GM21390 (cell line): Measurements from ENCODE around the gene ANKH.

ENCODE experiments used
- ATAC-seq: cut with Tn5 transposase; IDR thresholded peaks from one replicate; pipeline ENCODE4 v1.9.1; 2021; ENCODE audit not compliant: unreplicated experiment

Gene ANKH

DNA sequence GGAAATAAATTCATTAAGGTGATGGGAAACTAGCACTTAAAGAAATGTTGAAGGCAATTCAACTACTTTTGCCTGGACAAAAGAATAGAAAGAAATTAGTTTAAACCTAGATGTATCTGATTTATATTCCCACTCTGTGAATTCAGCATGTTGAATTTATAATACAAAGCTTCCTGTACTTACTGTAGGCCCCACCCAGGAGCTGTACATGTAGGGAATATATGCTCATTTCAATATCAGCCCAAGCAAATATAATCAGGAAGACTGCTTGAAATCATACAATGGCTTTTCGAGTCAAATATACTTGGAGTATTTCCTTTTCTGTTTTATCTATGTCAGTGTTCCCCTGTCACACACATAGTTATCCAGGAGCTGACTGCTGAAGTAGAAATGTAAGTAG is 105.0 kb downstream of the ANKH start:
- ATAC-seq, result no peak

DNA sequence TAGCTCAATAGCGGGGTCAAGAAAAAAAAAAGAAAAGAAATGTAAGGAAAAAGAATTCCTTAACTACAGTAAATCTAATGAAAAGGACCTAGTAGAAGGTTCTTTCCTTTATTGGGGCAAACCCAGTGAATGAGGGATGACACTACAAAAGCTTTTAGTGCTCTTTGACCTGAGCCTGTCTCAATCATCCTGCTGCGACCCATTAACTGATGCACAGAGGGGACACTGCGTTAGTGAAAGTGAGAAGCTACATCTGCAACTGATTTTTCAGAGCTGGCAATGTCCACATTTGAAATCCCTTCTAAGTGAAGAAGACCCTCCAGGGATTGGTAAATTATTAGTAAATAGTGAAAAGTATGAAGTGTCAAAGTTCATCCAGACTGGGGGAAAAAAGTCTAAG is 106.0 kb downstream of the ANKH start:
- ATAC-seq, result no peak

DNA sequence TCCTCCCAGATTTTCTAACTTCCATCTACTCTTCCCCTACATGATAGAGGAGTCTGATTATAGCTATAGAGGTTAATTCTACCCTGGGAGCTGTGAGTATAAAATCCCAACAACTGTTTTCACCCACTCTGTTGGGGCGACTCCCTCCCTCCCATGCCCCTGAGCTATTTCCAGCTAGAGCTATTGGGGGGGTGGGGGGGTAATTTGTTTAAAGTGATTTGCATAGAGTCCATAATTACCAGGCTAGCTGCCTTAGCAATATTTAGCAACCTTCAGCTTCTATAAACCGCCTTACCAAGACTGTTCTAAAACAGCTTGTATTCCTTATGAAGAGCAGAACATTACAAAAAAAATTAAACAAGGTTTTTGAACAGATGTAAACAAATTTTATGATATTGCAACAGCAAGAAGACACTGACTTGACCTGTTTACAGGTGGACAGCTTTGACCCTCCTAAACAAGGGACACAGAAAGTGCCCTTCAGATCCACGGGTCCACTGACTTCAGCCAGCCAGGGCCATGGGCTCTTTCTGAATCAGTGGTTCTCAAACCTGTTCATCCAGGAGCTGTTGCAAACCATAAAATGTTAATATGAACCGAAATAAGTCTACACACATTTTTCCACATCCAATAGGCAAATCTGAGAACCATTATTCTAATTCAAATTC is 108.9 kb downstream of the ANKH start:
- no peak for ATAC-seq

DNA sequence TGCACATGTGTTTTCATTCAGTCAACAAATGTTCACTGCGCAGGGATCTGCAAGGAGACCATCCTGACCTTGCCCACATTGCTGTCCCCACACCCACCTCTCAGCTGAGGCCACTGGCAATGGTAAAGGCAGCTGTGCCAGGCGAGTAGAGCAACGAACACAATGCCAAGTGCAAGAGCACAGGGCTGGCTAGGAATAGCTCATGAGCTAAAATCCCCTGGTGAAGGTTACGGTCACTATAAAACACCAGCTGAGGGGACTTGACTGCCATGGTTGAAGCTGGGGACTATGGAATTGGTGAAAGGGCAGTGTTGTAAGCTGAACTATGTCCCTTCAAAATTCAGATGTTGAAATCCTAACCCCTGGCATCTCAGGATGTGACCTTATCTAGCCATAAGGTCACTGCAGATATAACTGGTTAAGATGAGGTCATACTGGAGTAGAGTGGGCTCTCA is 111.0 kb downstream of the ANKH start:
- no peak for ATAC-seq

DNA sequence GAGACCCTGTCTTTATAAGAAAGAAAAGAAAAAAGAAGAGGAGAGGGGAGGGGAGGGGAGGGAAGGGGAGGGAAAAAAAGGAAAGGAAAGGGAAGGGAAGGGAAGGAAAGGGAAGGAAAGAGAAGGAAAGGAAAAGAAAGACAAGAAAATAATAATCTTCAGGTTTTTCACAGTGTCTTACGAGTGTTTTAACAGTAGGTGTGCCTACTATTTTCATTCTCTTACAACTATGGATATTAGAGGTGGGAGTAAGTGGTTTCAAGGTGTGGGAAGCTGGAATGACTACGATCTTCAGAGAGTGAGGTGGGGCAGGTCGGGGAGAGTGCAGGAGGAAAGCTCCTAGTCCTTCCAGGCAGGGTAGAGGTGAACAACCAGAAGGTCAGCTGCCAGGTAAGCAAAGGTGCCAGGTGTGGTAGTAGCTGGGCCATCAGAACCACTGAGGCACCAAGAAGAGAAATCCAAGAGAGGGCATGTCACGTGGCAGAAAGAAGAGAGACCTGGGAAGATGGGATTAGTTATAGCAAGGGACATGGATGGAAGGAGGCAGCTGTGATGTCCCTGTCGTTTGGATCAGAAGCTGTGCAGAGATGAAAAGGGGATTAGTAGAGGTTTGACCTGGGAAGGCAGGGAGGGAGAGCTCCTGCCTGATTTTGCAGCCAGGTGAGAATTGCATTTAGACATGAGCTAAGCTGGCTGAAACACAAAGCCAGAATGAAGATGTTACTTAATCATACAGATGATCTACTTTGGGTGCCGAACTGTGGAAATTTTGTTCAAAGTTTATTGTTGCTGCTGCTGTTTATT is 111.6 kb downstream of the ANKH start:
- no peak for ATAC-seq

DNA sequence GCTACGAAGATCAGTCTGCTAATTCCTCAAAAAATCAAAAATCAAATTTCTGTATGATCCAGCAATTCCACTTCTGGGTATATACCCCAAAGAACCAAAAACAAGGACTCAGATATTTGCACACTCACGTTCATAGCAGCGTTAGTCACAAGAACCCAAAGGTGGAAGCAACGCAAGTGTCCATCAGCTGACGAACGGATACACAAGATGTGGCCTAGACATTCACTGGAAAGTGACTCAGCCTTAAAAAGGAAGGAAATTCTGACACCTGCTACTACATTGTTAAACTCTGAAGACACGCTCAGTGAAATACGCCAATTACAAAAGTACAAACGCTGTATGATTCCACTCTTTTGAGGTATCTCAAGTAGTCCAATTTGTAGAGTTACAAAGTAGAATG is 113.7 kb downstream of the ANKH start:
- no peak for ATAC-seq

DNA sequence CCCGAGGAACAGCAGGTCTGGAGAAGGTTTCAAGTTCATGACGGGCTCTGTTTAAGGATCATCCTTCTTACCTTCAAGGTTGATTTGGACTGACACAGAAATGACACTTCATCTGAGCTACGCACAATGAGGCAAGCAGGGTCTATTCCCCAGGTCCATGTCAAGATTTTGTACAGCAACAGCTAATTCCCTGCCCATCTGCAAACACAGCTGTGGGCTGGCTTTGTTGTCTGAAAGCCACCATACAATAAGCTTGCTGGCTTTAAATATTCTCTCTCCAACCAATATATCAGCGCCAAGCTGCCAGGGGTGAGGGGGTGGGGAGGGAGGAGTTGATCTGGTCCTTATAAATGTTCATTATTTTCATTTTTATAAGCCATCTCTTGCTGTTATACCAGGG is 115.1 kb downstream of the ANKH start:
- no peak for ATAC-seq

DNA sequence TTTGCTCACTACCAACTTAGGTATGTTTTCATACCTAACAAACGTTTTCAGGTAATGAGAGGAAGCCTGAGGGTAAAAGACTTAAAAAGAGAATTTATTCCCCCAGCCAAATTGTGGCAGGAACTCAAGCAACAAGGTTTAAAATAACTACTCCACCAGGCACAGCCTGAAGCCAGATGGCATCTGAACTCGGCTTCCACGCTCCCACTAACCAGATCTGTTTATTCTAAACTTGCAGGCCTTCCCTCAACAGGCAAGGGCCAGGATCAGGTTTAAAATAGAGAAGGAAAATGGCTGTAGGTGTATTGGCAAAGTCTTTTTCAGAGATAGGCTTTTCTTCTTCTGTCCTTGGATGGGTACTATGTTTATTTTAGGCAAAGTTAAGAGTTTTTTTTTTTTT is 117.6 kb downstream of the ANKH start:
- ATAC-seq, result no peak

DNA sequence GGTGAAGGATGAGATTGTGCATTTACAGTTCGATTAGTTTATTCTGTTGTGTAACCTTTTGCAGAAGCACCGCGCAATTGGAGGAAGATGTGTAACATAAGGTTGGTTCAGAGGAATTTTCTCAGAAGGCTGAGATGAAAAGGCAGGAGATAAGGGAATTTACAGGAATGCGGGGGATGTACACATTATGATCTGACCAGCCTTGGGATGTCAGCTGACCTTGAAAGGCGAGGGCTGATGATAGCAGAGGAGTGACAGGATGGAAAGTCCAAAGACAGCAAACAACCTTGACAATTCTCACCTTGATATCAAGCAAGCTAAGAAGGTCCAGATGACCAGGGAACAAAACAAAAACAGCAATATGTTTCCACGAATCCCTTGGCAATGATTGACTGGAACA is 118.3 kb downstream of the ANKH start:
- ATAC-seq, result no peak

DNA sequence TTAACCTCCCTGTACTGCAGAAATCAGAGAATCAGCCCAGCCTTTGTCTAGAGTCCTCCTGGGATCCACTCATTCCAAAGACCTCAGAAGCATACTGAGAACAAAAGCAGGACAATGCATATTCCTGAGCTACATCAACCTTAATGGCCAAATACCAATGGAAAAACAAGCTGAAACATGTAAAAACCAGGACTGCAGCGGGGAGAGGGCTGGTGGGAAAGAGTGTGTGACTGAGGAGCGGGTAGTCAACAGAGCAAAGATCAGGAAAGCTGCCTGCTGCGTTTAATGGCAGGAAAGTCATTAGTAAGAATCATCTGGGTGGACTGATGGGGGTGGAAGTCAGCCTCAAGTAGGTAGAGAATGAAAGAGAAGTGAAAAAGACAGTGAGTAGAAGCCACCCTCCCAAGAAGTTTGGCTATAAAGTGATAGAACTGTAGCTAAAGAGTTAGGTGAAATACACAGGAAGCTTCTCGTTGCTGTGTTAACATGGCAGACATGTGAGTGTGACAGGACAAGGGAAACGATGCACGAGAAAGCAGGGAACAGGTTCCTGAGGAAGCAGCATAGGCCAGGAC is 119.0 kb downstream of the ANKH start:
- no peak for ATAC-seq

DNA sequence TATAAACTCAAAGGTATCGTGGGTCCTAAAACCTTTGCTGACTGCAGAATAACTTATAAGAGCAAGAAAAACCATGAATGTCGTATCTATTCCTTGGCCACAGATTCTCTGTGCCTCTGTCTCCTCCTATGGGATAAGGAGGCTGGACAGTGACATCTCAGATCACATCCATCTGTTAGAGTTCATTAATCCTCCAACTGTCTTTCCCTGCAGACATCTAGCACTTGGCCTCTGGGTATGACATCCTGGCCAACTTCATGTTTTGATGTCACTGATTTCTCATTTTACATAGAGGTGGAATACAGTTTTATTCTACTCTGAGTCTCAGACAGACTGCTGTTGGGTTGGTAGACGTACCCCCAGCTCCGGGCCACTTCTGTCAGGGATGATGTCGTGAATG is 120.9 kb downstream of the ANKH start:
- no peak for ATAC-seq

DNA sequence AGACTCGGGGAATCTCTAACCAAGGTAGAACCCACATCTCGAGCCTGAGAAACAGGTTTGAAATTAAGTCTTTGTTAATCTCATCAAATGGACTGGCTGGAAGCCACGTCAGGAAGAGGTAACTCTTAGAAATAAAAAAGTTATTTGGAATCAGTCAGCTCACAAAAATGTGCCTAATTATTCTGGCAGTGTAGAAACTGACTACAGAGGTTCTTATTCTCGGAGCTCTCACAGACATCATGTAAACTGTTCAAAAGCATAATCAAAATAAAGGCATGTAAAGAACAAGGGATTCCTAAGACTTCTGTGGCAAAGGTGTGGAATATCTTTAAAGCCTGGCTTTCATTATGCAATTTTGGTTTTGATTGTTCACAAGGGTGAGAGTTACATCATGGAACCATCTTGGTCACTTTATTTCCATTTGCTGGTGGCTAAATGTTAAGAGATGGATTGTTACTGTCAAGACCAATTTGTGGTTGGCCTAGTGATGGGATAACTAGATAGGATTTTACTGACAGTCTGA is 121.9 kb downstream of the ANKH start:
- ATAC-seq, result no peak

DNA sequence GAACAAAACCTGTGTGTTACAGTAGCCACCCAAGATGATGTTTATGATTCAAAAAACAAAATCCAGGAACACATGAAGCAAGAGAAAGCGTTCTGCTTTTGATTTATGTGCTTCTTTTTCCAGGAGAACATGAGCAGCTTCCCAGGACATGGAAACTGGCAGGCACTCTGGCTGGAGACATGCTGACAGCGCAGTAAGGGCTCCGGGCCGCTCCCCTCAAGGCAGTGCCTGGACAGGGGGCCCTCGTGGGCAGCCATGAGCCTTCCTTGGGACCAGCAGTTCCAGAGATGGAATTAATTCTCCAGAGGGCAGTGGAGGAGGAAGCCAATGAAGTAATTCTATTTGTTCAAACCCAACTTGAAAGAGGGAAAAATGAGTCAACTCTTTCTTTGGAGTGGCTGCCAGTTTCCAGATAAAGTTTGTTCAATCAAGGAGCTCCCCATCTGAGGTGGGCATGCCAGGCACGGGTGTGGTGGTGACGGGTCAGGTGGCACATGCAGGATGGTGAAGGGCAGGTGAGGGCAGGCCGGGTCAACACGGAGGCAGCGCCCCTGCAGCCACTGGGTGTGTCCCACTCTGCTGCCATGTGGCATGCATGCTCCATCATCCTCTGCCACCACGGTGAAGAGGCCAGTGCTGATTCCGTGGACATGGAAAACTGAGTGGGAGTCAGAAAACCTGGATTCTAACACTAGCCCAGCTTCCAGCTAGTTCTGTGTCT is 123.2 kb downstream of the ANKH start:
- ATAC-seq, result no peak

DNA sequence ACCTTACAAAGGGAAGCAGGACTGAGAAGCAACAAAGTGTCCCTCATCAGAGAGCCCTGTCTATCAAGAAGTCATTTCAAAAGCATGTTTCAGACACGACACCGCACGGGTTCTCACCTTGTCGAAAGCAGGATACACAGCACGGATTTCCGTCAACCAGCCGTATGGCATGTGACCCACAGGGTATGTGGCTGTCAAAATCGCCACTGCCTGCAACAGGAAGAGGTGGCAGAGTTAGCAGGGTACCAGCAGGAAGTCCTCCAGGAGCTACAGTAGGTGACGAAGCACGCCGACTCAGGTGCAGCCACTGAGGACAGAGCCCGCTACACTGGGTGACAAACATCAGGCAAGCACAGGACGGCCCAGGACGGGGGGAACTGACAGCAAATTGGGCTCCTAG is 125.8 kb downstream of the ANKH start:
- no peak for ATAC-seq

DNA sequence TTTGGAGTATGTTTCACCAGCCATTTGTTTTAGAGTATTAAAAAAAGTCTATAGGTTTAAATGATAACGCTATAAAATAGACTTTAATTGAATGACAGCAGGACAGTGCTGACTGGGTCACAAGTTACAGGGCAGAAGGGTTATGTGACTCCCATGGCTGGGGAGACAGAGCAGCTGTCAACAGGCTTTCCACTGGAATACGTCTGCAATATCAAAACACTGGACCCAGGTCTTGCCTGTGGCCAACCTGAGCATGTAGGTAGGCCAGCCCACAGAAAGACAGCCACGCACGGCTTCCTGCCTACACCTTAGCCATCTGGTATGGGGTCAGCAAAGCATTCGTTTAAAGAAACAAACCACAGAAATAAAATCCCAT is 126.4 kb downstream of the ANKH start:
- ATAC-seq, result peak; percentile 13

DNA sequence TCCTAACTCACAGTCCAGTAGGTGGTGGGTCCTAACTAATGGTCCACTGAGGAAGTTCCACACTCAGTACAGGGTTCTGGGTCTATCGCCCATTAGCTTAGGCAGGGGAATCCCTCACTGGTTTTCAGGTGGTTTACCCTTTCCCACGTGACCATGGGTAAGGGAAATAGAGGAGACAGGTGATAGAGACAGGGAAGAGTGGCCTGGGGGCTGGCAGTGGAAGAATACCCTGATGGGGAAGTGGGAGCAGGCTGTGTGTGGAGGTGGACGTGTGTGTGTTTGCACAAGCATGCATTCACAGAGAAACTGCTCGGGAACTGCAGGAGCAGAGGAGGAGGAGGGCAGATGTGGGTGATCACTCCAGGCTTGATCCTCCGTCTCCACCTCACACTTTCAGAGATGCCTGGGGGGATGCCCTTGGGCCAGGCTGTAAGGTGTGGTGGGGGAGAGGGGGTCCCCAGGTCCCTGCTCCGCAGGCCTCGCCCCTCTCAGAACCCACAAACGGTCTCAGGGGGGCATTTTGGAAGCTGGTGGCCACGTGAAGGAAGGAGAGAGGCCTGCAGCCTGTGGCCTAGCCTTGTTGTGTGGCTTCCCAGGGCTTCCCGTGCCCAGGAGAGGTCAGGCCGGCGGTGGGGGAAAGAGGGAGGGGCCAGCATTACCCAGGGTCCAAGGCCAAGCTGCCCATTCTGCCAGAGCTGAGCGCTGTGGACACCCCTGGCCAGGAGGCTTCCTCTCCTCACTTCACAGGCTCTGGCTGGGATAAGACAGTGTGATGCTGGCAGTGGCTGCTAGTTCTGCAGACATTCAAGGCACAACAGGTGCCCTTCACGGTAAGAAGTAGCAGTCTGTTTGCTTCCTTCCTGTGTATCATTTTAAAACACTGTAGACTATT is 127.0 kb downstream of the ANKH start:
- peak; percentile 74 for ATAC-seq

DNA sequence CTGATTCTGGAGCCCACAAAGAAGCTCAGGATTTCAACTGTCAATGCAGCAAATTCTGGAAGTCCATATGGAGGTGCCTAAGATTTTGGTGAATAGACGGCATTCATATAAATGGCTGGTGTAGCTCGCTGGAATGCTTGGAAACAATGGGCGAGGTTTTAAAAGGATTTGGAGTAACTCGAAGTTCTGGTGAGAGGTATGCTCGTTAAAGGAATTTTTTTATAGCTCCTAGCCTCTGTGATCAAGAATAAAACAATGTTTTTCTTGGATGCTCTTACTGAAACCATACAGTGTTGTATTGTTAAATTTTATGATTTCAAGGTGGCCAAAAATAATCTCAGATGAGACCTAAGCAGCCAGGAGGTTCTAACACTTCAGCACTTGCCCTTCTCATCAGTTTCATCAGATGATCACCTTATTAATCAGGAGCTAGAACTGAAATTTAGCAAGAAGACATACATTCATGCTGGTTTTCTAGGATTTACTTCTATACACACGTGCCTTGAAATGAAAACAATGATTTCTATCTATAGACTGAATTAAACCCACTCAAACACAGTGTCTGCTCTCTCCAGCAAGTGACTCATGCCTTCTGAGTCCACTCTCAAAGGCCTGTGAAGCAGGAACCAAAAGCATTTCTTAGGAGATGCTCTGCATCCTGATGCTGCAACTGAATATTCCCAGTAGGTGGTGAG is 127.8 kb downstream of the ANKH start:
- no peak for ATAC-seq

DNA sequence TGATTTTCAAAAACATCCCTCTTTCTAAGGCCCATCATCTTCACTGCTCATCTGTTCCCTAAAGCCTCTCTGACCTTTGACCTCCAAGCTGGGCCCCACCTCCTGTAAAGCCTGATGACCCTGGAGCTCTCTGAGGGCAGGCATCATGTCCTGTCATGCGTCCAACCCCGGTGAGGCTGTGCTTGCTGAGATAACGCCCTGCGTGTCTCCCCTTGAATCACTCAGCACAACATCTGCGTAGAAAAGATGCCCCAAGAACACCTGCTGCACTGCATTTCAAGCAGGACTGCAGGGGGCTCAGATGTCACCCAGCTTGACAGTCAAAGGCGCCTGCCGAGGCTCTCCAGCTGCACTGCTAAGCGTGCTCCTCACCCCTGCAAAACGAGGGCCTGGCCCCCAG is 129.1 kb downstream of the ANKH start:
- no peak for ATAC-seq

DNA sequence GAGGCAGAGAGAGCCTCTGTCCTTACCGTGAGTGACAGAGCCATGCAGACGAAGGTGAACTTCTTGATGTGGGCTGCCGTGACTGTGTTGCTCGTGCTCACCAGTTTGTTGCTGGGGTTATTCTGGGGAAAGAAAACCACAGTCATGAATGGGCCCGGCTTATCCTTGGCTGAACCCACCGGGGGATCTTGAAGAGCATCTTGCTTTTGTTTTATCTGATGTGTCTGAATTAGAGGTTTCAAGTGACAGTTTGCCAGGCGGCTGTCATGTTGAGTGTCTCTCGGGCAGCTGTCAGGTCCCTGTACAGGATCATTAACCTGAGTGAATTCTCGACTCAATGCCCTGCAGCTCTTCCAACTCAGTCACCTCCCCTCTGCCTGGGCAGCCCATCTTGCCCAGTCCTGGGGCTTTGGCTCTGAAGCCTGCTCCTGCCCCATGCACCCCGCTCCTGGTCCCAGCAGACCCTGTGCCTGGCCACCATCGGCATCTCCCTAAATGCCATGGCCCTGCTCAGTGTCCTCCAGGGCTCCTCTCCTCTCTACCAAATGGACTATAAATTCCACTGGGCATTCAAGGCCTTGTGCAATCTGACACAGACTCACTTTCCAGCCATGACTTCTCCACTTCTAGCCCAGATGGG is 129.7 kb downstream of the ANKH start:
- ATAC-seq, result no peak
